ENCODE measurements around the gene GTF2I.
"Not testable (repeated sequence)": the region's sequence is repeated elsewhere in the genome, so short reads cannot be mapped to it uniquely, and the experiment has no call there.

GTF2I gene

DNA sequence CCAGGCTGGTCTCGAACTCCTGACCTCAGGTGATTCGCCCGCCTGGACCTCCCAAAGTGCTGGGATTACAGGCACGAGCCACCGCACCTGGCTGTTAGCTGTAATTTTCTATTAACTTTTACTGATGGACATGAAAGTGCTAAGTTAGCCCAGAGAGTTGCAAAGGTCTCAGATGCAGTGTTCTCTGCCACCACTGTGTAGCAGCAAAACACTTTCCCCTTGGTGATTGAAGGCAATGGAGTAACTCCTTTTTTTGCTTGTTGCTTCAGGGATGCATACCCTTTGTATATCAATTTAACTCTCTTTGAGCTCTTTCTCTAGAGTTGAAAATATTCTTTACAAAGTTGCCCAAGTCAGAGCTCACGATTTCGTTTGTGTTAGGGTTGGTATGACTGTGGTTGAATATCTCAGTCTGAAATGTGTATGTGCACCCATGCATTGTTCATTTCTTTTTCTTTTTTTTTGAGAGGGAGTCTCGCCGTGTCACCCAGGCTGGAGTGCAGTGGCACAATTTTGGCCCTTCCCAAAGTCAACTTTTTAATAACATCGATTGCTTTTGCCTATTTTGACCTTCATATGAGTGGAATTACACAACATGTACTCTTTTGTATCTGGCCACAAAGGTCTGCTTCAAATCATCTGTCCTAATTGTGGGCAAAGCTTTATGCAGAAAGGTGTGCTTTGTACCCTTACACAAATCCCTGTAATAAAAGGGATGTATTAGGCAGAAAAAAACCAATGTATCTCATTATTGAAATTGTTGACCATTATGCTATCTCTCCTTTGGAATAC lies 52.6 kb downstream of the GTF2I start:
- Histone ChIP-seq H3K36me3 (ENCODE audit: control insufficient read depth, insufficient read depth, low read length) (peaks cover 67% of the 10 kb centered on the region), H3K27me3 (replicated peaks; ENCODE audit: control insufficient read depth, insufficient read depth, low read length, poor library complexity, severe bottlenecking) (no peaks in the 10 kb centered on the region), H3K9me3 (ENCODE audit: control insufficient read depth, low read length) (peaks cover 5% of the 10 kb centered on the region), H3K4me1 (ENCODE audit: control insufficient read depth, insufficient read depth, low read length, poor library complexity, severe bottlenecking) (no peaks in the 10 kb centered on the region), H3K4me3 (ENCODE audit: insufficient read depth, low read depth, low read length, poor library complexity, severe bottlenecking) (no peak overlapping the region), H3K27ac (ENCODE audit: insufficient read depth, low read length, poor library complexity, severe bottlenecking) (no peak overlapping the region)
- no peak for DNase-seq

- H3K27ac ChIP-seq (ENCODE audit: insufficient read depth, low read length, poor library complexity, severe bottlenecking): no peak overlapping the region
- H3K9me3 ChIP-seq (ENCODE audit: control insufficient read depth, low read length): peaks cover 5% of the 10 kb centered on the region
- no peak for DNase-seq
- no peaks in the 10 kb centered on the region for H3K27me3 ChIP-seq (replicated peaks; ENCODE audit: control insufficient read depth, insufficient read depth, low read length, poor library complexity, severe bottlenecking)
- H3K36me3 ChIP-seq (ENCODE audit: control insufficient read depth, insufficient read depth, low read length): peaks cover 56% of the 10 kb centered on the region
- H3K4me3 ChIP-seq (ENCODE audit: insufficient read depth, low read depth, low read length, poor library complexity, severe bottlenecking): no peak overlapping the region
- H3K4me1 ChIP-seq (ENCODE audit: control insufficient read depth, insufficient read depth, low read length, poor library complexity, severe bottlenecking): no peaks in the 10 kb centered on the region
Measured at GRCh38 chr7:74713567-74713966, 56.0 kb downstream of the GTF2I start.

GRCh38 chr7:74717889-74718288 lies 60.4 kb downstream of the GTF2I start:
- no peak overlapping the region for H3K4me3 ChIP-seq (ENCODE audit: insufficient read depth, low read depth, low read length, poor library complexity, severe bottlenecking)
- DNase-seq: no peak
- peaks cover 5% of the 10 kb centered on the region for H3K9me3 ChIP-seq (ENCODE audit: control insufficient read depth, low read length)
- no peaks in the 10 kb centered on the region for H3K27me3 ChIP-seq (replicated peaks; ENCODE audit: control insufficient read depth, insufficient read depth, low read length, poor library complexity, severe bottlenecking)
- no peak overlapping the region for H3K27ac ChIP-seq (ENCODE audit: insufficient read depth, low read length, poor library complexity, severe bottlenecking)
- H3K4me1 ChIP-seq (ENCODE audit: control insufficient read depth, insufficient read depth, low read length, poor library complexity, severe bottlenecking): no peaks in the 10 kb centered on the region
- H3K36me3 ChIP-seq (ENCODE audit: control insufficient read depth, insufficient read depth, low read length): peaks cover 39% of the 10 kb centered on the region

DNA sequence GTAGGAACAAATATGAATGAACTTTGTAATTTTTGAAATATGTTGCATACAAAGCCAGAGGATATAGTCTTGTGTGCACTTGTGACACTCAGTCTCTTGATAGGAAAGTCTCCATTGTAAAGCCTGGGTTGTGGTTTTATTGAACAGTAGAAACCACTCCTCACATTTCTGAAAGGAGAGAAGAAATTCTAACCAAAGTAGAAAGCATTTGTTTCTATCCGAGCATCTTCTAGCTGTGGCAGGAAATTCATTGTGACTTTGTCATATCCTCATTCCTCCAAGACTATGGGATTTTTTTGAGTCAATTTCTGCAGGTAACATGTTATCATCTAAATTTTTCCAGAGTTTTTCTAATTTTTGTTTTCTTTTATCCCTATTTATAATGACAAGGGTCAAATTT lies 60.8 kb downstream of the GTF2I start:
- Histone ChIP-seq H3K27me3 (replicated peaks; ENCODE audit: control insufficient read depth, insufficient read depth, low read length, poor library complexity, severe bottlenecking) (no peaks in the 10 kb centered on the region), H3K4me1 (ENCODE audit: control insufficient read depth, insufficient read depth, low read length, poor library complexity, severe bottlenecking) (no peaks in the 10 kb centered on the region), H3K9me3 (ENCODE audit: control insufficient read depth, low read length) (peaks cover 5% of the 10 kb centered on the region), H3K27ac (ENCODE audit: insufficient read depth, low read length, poor library complexity, severe bottlenecking) (no peak overlapping the region), H3K36me3 (ENCODE audit: control insufficient read depth, insufficient read depth, low read length) (peaks cover 35% of the 10 kb centered on the region), H3K4me3 (ENCODE audit: insufficient read depth, low read depth, low read length, poor library complexity, severe bottlenecking) (no peak overlapping the region)
- DNase-seq: no peak

- Histone ChIP-seq H3K36me3 (ENCODE audit: control insufficient read depth, insufficient read depth, low read length) (peaks cover 26% of the 10 kb centered on the region), H3K4me3 (ENCODE audit: insufficient read depth, low read depth, low read length, poor library complexity, severe bottlenecking) (no peak overlapping the region), H3K9me3 (ENCODE audit: control insufficient read depth, low read length) (no peaks in the 10 kb centered on the region), H3K27ac (ENCODE audit: insufficient read depth, low read length, poor library complexity, severe bottlenecking) (no peak overlapping the region), H3K27me3 (replicated peaks; ENCODE audit: control insufficient read depth, insufficient read depth, low read length, poor library complexity, severe bottlenecking) (no peaks in the 10 kb centered on the region), H3K4me1 (ENCODE audit: control insufficient read depth, insufficient read depth, low read length, poor library complexity, severe bottlenecking) (no peaks in the 10 kb centered on the region)
- no peak for DNase-seq
Measured at GRCh38 chr7:74722153-74722552, 64.6 kb downstream of the GTF2I start.

- Histone ChIP-seq H3K36me3 (ENCODE audit: control insufficient read depth, insufficient read depth, low read length) (peaks cover 3% of the 10 kb centered on the region), H3K4me1 (ENCODE audit: control insufficient read depth, insufficient read depth, low read length, poor library complexity, severe bottlenecking) (no peaks in the 10 kb centered on the region), H3K4me3 (ENCODE audit: insufficient read depth, low read depth, low read length, poor library complexity, severe bottlenecking) (no peak overlapping the region), H3K9me3 (ENCODE audit: control insufficient read depth, low read length) (no peaks in the 10 kb centered on the region), H3K27me3 (replicated peaks; ENCODE audit: control insufficient read depth, insufficient read depth, low read length, poor library complexity, severe bottlenecking) (no peaks in the 10 kb centered on the region), H3K27ac (ENCODE audit: insufficient read depth, low read length, poor library complexity, severe bottlenecking) (no peak overlapping the region)
- DNase-seq: no peak
Measured at GRCh38 chr7:74725840-74726239, 68.3 kb downstream of the GTF2I start.

- no peaks in the 10 kb centered on the region for H3K4me1 ChIP-seq (ENCODE audit: control insufficient read depth, insufficient read depth, low read length, poor library complexity, severe bottlenecking)
- no peaks in the 10 kb centered on the region for H3K27me3 ChIP-seq (replicated peaks; ENCODE audit: control insufficient read depth, insufficient read depth, low read length, poor library complexity, severe bottlenecking)
- no peak for DNase-seq
- H3K4me3 ChIP-seq (ENCODE audit: insufficient read depth, low read depth, low read length, poor library complexity, severe bottlenecking): no peak overlapping the region
- H3K27ac ChIP-seq (ENCODE audit: insufficient read depth, low read length, poor library complexity, severe bottlenecking): no peak overlapping the region
- H3K36me3 ChIP-seq (ENCODE audit: control insufficient read depth, insufficient read depth, low read length): peaks cover 3% of the 10 kb centered on the region
- no peaks in the 10 kb centered on the region for H3K9me3 ChIP-seq (ENCODE audit: control insufficient read depth, low read length)
Measured at GRCh38 chr7:74726309-74727101, 69.0 kb downstream of the GTF2I start.

DNA sequence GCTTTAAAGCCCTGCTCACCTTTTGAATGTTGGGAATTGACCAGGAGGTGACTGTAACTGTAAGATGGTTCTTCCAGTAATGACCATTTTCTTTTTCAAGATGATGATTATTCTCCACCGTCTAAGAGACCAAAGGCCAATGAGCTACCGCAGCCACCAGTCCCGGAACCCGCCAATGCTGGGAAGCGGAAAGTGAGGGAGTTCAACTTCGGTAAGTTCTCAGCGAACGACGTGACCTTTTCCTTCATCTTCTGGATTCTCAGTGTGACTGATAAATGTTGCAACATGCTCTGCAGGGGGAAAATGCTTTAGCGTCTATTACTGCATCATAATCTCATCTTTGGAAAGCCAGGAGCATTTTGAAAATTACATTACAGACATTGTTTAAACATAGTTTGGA lies 71.2 kb downstream of the GTF2I start:
- H3K36me3 ChIP-seq (ENCODE audit: control insufficient read depth, insufficient read depth, low read length); H3K27me3 ChIP-seq (replicated peaks; ENCODE audit: control insufficient read depth, insufficient read depth, low read length, poor library complexity, severe bottlenecking); H3K4me3 ChIP-seq (ENCODE audit: insufficient read depth, low read depth, low read length, poor library complexity, severe bottlenecking); H3K9me3 ChIP-seq (ENCODE audit: control insufficient read depth, low read length); DNase-seq; H3K4me1 ChIP-seq (ENCODE audit: control insufficient read depth, insufficient read depth, low read length, poor library complexity, severe bottlenecking); H3K27ac ChIP-seq (ENCODE audit: insufficient read depth, low read length, poor library complexity, severe bottlenecking): not testable (repeated sequence)

DNA sequence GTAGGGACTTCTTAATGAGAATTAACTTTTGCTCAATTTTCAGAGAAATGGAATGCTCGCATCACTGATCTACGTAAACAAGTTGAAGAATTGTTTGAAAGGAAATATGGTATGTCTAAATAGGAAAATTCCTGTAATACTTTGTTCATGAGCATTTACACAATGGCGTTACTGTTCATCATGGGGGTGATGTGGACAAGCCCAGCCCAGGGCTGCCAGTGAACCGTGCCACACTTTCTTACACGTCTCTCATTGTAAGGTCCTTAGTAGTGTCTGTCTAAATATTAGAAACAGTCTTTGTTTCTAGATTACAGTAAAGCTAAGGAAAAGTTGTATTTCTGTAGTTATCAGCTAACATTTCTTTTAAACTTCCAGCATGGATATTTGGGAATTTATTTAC lies 72.7 kb downstream of the GTF2I start:
- H3K36me3 ChIP-seq (ENCODE audit: control insufficient read depth, insufficient read depth, low read length): not testable (repeated sequence)

DNA sequence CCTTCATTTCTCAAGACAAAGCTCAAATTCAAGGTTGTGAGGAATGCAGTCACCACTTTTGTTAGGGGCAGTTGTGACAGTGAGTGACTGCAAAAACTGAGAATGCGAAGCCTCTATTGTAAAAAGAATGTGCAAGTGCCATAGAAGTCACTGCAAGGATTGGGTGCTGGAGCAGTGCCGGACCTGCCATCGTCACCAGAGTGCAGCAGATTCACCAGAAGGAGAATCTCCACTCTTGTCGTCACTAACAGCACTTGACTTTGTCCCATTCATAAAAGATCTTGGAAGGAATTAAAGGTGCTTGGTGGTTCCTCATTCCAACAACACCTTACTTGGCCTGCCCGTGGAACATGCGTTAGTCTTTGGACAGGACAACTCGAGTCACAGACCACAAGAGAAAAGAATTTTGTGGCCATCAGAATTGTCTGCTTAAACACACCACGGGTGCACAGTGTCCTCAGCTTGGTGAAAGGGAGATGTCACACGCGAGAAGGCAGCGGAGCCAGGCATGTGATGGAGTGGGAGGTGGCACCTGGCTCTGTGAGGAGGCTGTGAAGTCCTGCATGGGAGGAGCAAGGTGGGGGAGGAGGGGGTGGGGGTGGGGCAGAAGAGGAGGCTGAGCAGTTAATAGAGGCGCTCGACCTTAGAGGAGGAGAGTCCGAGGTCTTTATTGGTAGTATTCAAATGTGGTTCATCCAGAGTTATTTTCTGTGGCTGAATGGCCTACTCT lies 82.6 kb downstream of the GTF2I start:
- not testable (repeated sequence) for DNase-seq; H3K27ac ChIP-seq (ENCODE audit: insufficient read depth, low read length, poor library complexity, severe bottlenecking); H3K9me3 ChIP-seq (ENCODE audit: control insufficient read depth, low read length); H3K4me3 ChIP-seq (ENCODE audit: insufficient read depth, low read depth, low read length, poor library complexity, severe bottlenecking); H3K4me1 ChIP-seq (ENCODE audit: control insufficient read depth, insufficient read depth, low read length, poor library complexity, severe bottlenecking); H3K27me3 ChIP-seq (replicated peaks; ENCODE audit: control insufficient read depth, insufficient read depth, low read length, poor library complexity, severe bottlenecking); H3K36me3 ChIP-seq (ENCODE audit: control insufficient read depth, insufficient read depth, low read length)

More for the DNA sequence above, 72.7 kb downstream of the GTF2I start:
- not testable (repeated sequence) for H3K4me1 ChIP-seq (ENCODE audit: control insufficient read depth, insufficient read depth, low read length, poor library complexity, severe bottlenecking); H3K27me3 ChIP-seq (replicated peaks; ENCODE audit: control insufficient read depth, insufficient read depth, low read length, poor library complexity, severe bottlenecking); DNase-seq; H3K9me3 ChIP-seq (ENCODE audit: control insufficient read depth, low read length); H3K27ac ChIP-seq (ENCODE audit: insufficient read depth, low read length, poor library complexity, severe bottlenecking); H3K4me3 ChIP-seq (ENCODE audit: insufficient read depth, low read depth, low read length, poor library complexity, severe bottlenecking)

Measured in effector memory CD4-positive, alpha-beta T cell (primary cell).